ENCODE results near the gene EHF.

EHF gene

GRCh38 chr11:34706709-34707461 is 86.0 kb downstream of the EHF start:
- no peak overlapping the region for H3K27ac ChIP-seq
- no peak for TF ChIP-seq ZFX (IDR thresholded peaks at IDR 0.05; ENCODE audit: borderline replicate concordance)
- TF ChIP-seq, protein P1, sequence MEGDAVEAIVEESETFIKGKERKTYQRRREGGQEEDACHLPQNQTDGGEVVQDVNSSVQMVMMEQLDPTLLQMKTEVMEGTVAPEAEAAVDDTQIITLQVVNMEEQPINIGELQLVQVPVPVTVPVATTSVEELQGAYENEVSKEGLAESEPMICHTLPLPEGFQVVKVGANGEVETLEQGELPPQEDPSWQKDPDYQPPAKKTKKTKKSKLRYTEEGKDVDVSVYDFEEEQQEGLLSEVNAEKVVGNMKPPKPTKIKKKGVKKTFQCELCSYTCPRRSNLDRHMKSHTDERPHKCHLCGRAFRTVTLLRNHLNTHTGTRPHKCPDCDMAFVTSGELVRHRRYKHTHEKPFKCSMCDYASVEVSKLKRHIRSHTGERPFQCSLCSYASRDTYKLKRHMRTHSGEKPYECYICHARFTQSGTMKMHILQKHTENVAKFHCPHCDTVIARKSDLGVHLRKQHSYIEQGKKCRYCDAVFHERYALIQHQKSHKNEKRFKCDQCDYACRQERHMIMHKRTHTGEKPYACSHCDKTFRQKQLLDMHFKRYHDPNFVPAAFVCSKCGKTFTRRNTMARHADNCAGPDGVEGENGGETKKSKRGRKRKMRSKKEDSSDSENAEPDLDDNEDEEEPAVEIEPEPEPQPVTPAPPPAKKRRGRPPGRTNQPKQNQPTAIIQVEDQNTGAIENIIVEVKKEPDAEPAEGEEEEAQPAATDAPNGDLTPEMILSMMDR (IDR thresholded peaks at IDR 0.05) = no peak

DNA sequence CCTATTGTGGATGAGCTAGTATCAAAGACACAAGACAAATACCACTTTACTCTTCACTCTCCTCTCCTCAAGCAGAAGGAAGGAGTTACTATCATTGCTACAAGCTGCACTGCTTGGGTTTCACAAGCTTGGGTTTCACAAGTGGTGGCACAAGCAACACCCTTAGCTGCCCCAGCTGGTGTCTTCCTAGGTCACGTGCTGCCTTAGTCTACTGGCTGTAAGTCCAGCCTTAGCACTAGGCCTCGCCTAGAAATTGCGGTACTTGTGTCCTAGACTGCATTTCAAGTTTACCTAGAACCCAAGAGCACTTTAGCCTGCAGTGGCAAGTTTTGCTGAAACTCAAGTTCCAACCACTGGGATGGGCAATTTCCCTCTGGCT is 86.6 kb downstream of the EHF start:
- no peak overlapping the region for H3K27ac ChIP-seq
- no peak for TF ChIP-seq ZFX (IDR thresholded peaks at IDR 0.05; ENCODE audit: borderline replicate concordance)
- TF ChIP-seq, protein P1 (IDR thresholded peaks at IDR 0.05) = no peak

All from 22Rv1 (cell line).